ENCODE measurements around the gene SLC25A39.
"Not testable (repeated sequence)": the region's sequence is repeated elsewhere in the genome, so short reads cannot be mapped to it uniquely, and the experiment has no call there.

Gene SLC25A39

GRCh38 chr17:44335968-44336367 is 11.3 kb upstream of the SLC25A39 start:
- DNase-seq (ENCODE audit: low read depth in 2 of 3, low spot score in 2 of 3): no peak

DNA sequence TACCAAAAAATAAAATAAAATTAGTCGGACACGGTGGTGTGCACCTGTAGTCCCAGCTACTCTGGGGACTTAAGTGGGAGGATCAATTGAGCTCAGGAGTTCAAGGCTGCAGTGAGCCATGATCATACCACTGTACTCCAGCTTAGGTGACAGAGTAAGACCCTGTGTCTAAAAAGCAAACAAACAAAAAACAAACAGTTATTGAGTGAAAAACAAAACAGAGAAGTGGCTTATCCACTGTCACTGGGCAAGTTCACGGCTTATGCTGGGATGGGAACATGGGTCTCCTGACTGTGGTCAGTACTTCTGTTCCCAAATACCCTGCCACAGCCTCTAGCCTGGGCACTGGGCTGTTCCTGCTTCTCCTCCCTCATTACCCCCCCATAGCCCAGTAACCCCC is 10.9 kb upstream of the SLC25A39 start:
- no peak for DNase-seq (ENCODE audit: low read depth in 2 of 3, low spot score in 2 of 3)

- DNase-seq (ENCODE audit: low read depth in 2 of 3, low spot score in 2 of 3): no peak
Measured at GRCh38 chr17:44334727-44335126, 10.1 kb upstream of the SLC25A39 start.

DNA sequence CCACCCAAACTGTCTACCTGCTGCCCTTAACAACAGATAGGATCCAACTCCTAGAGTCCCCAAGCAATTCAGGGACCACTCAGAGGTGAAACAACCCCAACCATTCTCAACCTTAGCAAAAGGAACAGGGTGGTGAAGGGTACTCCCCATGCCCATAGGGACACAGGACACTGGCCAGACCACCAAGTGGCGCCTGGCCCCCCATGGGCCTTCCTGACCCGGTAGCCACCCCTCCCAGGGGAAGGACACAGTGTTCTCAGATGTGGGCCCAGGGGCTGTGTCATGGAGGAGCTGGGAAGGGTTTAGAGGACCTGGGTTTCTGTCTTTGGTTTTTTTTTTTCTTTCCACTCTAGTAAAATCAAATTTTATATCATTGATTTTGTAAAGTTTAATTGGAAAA is 9.7 kb upstream of the SLC25A39 start:
- DNase-seq (ENCODE audit: low read depth in 2 of 3, low spot score in 2 of 3): no peak

- no peak for DNase-seq (ENCODE audit: low read depth in 2 of 3, low spot score in 2 of 3)
Measured at GRCh38 chr17:44333371-44333770, 8.7 kb upstream of the SLC25A39 start.

- DNase-seq (ENCODE audit: low read depth in 2 of 3, low spot score in 2 of 3): no peak
Measured at GRCh38 chr17:44331249-44331760, 6.7 kb upstream of the SLC25A39 start.

GRCh38 chr17:44330263-44330662 is 5.6 kb upstream of the SLC25A39 start:
- DNase-seq (ENCODE audit: low read depth in 2 of 3, low spot score in 2 of 3): not testable (repeated sequence)

DNA sequence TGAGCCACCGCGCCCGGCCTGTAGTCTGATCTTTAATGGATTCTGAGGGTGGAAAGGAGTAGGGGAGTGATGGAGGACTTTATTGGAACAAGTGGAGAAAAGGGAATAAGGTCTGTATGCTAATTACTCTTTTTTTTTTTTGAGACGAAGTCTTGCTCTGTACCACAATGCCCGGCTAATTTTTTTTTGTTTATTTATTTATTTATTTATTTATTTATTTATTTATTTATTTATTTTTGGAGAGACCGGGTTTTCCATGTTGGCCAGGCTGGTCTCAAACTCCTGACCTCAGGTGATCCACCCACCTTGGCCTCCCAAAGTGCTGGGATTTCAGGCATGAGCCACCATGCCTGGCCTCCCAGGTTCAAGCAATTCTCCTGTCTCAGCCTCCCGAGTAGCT is 4.9 kb upstream of the SLC25A39 start:
- not testable (repeated sequence) for DNase-seq (ENCODE audit: low read depth in 2 of 3, low spot score in 2 of 3)

GRCh38 chr17:44327715-44328449 is 3.3 kb upstream of the SLC25A39 start:
- no peak for DNase-seq (ENCODE audit: low read depth in 2 of 3, low spot score in 2 of 3)

GRCh38 chr17:44326861-44327444 is 2.3 kb upstream of the SLC25A39 start:
- peak; percentile 58 to 84 (median 81) for DNase-seq (ENCODE audit: low read depth in 2 of 3, low spot score in 2 of 3)

DNA sequence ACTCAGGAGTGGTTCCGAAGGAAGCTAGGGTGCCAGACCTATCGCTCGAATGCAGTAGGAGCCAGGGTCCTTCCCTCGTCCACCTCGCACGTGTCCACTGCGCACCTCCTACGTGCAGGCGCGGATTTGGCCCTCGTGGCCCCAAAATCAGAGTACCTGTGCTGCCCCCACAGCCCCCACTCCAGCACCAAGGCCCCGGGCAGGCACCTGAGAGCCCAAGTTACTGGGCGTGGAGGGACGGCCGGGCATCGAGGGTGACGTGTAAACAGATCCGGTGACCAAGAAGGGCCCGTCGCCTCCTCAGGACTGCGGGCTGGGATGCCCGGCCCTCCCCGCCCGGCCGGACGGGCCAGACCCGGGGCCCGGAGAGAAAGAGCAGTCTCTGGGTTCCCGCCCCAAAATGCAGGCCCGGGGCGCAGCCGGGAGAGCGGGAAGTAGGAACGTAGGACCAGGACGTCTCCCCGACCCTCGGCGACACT is 492 bp downstream of the SLC25A39 start:
- DNase-seq (ENCODE audit: low read depth in 2 of 3, low spot score in 2 of 3): no peak

DNA sequence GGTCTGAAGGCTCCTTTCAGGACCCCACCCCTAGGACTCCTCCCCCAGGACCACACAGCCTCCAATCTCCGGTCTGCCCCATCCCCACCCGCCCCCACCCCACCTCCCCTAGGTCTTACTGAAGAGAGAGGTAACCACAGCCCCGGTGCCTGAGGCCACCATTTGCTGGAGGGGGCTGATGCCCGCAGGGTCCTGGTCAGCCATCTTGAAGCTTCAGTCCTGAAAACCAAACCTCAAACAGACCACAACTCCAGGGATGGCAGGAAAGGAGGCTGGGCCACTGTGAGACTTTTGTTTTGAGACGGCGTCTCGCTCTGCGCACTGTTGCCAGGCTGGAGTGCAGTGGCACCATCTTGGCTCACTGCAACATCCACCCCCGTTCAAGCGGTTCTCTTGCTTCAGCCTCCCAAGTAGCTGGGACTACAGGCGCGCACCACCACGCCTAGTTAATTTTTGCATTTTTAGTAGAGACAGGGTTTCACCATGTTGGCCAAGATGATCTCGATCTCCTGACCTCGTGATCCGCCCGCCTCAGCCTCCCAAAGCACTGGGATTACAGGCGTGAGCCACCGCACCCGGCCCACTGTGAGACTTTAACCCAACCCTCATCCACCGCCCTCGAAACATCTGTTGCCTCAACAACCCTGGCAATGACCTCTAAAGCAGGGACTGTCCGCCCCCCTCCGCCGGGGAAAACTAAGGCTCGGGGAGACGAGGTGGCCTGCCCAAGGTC is 1.1 kb downstream of the SLC25A39 start:
- no peak for DNase-seq (ENCODE audit: low read depth in 2 of 3, low spot score in 2 of 3)

DNA sequence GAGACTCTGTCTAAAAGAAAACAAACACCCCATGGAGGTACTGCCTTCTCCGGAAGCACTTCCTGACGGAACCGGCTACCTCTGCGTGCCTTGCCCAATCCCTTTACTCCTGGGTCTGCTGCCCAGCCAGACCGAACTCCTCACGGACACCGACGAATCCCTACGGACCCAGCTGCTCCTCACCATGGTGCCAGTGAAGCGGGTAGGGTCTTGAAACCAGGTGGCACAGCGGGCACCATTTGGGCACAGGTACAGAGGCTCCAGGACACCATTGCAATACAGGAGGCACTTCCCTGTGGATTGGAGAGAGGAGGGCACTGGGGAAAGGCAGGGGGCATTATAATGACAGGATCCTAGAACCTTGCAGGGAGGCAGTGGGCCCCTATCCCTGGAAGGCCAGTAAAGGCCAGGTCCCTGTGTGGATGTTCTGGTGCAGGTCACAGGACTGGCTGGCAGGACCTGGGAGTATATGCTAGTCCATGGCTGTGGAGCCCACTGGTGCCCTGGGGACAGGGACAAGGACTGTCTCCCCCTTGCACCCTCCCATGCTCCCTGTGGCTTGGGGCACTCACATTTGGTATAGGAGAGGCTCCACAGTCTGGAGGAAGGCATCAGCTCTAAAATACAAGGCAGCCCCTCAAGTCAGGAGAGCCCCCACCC is 2.3 kb downstream of the SLC25A39 start:
- no peak for DNase-seq (ENCODE audit: low read depth in 2 of 3, low spot score in 2 of 3)

- DNase-seq (ENCODE audit: low read depth in 2 of 3, low spot score in 2 of 3): no peak
Measured at GRCh38 chr17:44321246-44322120, 3.1 kb downstream of the SLC25A39 start.

GRCh38 chr17:44320066-44320465 is 4.6 kb downstream of the SLC25A39 start:
- no peak for DNase-seq (ENCODE audit: low read depth in 2 of 3, low spot score in 2 of 3)

DNA sequence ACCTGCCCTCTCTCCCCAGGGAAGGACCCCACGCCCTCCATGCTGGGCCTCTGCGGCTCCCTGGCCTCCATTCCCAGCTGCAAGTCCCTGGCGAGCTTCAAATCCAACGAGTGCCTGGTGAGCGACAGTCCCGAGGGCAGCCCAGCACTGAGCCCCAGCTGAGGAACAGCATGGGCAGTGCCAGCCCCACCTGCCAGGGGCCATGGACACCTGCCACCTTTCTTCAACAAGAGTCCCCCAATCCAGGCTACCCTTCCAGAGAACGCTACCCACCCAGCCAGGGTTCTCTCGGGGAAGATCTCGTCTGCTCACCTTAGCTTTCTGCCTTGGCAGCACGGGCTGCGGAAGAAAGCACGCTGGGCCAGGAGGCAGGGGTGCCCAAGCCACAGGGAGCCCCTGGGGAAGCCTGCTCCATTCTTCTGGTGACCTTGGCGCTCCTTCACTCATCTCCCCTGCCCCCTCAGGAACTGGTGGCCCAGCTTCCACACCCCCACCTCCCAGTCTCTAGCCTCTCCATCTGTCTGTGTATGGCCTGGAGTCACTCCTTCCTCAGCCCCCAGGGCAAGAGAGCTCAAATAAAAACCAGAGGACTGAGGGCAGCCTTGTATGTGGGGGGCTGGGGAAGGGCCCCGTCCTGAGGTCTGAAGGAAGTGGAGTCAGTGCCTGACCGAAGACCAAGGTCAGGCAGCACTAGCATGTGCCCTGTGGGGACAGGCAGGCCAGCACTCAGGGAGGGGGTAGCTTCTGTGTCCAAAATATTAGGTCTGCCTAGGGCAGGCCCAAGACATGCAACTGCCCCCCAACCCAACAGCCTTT is 6.3 kb downstream of the SLC25A39 start:
- DNase-seq (ENCODE audit: low read depth in 2 of 3, low spot score in 2 of 3): no peak

- no peak for DNase-seq (ENCODE audit: low read depth in 2 of 3, low spot score in 2 of 3)
Measured at GRCh38 chr17:44317545-44317944, 7.1 kb downstream of the SLC25A39 start.

DNA sequence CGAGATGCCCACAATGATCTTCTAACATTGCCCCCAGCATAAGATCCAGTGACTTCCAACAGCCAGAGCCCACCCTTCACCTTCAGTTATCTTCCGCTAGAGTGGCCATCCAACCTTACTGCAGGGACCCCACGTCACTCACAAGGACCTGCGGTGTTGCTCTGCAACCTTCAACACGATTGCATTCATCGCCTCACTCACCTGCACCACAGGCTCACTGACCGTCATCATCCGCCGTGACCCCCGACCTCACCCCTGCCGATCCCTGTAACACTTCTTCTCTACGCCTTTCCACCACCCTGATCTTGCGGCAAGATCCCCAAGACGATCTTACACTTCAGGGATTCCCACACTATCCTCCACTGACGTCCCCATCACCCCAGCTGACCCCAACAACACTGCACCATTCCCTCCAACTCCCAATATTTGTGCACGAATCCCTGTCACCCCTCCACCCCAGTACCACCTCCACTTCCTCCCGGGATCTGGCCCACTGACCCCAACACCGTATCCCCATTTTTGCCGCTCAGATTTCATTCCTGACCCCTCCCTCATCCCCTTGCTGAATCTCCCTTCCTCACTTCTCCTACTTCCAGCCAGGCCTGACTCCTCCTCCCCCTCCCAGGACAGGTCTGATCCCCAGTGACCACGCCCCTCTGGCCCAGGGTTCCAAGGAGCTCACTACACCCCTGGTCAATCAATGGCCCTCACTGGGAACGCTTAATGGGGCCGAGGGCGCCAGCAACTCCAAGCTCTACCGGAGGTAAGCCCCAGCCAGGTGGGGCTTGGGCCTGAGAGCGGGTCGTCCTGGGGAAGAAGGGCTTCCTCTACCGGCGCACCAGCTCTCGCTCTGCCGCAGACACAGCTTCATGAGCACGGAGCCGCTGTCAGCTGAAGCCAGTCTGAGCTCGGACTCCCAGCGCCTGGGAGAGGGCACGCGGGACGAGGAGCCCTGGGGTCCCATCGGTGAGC is 8.6 kb downstream of the SLC25A39 start:
- DNase-seq (ENCODE audit: low read depth in 2 of 3, low spot score in 2 of 3): no peak

Data from activated CD8-positive, alpha-beta memory T cell treated with anti-CD3 and anti-CD28 coated beads for 48 hours (primary cell).